Stimulated activated effector memory CD8-positive, alpha-beta T cell treated with anti-CD3 and anti-CD28 coated beads, Interleukin-12 subunit alpha, Interleukin-12 subunit beta, amount 100 ng/mL, for 72 hours (primary cell): ENCODE results near the gene SEPTIN10.

Experiments
- ATAC-seq: fragments of 150-1000 bp; cut with Tn5 transposase; 2 replicates; pipeline ENCODE4 v1.10.0; 2021
- DNase-seq, 2 donors: peaks; one replicate each; pipeline ENCODE4 v3.0.0; 2021 to 2022; ENCODE audit warnings: low spot score in 2 of 2
- H3K27ac Mint-ChIP-seq: one replicate; pipeline ENCODE4 v1.8.0; 2022; ENCODE audit warnings: mild to moderate bottlenecking, mixed read lengths
- H3K36me3 Mint-ChIP-seq: one replicate; pipeline ENCODE4 v1.8.0; 2022; ENCODE audit warnings: mild to moderate bottlenecking, mixed read lengths
- H3K4me1 Mint-ChIP-seq: one replicate; pipeline ENCODE4 v1.8.0; 2022; ENCODE audit warnings: mixed read lengths
- H3K4me3 Mint-ChIP-seq: one replicate; pipeline ENCODE4 v1.8.0; 2022; ENCODE audit warnings: mild to moderate bottlenecking, mixed read lengths
- H3K9me3 Mint-ChIP-seq: one replicate; pipeline ENCODE4 v1.8.0; 2022; ENCODE audit warnings: mixed read lengths

The SEPTIN10 gene

DNA sequence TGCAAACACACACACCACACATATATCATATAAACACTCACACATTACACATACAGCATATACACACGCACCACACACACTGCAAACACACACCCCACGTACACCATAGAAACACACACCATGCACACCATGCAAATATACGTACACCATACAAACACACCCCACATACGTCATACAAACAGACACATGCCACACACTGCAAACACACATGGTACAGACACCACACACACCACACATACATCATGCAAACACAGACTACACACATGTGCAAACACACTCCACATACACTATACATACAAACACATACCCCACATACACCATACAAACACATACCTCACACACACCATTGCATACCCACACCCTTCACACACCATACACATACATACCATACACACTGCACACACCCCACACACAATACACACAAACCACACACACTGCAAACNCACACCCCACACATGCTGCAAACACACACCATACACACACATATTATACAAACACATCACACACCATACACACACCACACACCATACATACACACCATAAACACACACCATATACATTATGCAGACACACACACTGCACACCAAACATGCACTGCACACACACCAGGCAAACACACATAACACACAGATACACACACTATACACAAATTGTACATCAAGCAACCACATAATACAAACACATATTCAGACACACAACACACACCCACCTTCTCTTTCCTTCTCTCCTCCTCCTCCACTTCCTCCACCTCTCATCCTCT lies 120.4 kb downstream of the SEPTIN10 start:
- Mint-ChIP-seq H3K4me3 (no peak overlapping the region), H3K27ac (no peak overlapping the region), H3K9me3 (no peaks in the 10 kb centered on the region), H3K4me1 (no peaks in the 10 kb centered on the region), H3K36me3 (no peaks in the 10 kb centered on the region)
- DNase-seq (no peak), ATAC-seq (no peak)
